H9 (cell line): Measurements from ENCODE around the gene ANKRD16. TPM values are rescaled to one million over a fixed set of nuclear protein-coding genes. Genes with fewer than 3 reads are reported as not detected.
"Not testable (repeated sequence)": the region's sequence is repeated elsewhere in the genome, so short reads cannot be mapped to it uniquely, and the experiment has no call there.

Experiments used
- DNase-seq: peaks from one replicate; pipeline ENCODE4 v3.0.0-alpha.2; 2017
- H2AFZ ChIP-seq: one replicate; pipeline ENCODE4 v1.6.1; 2013; ENCODE audit warnings: mild to moderate bottlenecking, low read length, control low read depth, moderate library complexity
- H2AK5ac ChIP-seq: 2 replicates; pipeline ENCODE4 v1.6.1; 2013; ENCODE audit warnings: low read length, control low read depth, mixed read lengths; ENCODE audit not compliant: insufficient read length
- H2BK120ac ChIP-seq: one replicate; pipeline ENCODE4 v1.6.1; 2013; ENCODE audit warnings: low read depth, mild to moderate bottlenecking, low read length, control low read depth, inconsistent platforms; ENCODE audit not compliant: poor library complexity, severe bottlenecking
- H2BK12ac ChIP-seq: 2 replicates; pipeline ENCODE4 v1.6.1; 2013; ENCODE audit warnings: low read length, control low read depth, mixed read lengths, low read depth; ENCODE audit not compliant: insufficient read length
- H2BK15ac ChIP-seq: 2 replicates; pipeline ENCODE4 v1.6.1; 2013; ENCODE audit warnings: low read depth, low read length, control low read depth
- H2BK20ac ChIP-seq: one replicate; pipeline ENCODE4 v1.6.1; 2013; ENCODE audit warnings: low read depth, mild to moderate bottlenecking, low read length, control low read depth, inconsistent platforms; ENCODE audit not compliant: poor library complexity, severe bottlenecking
- H2BK5ac ChIP-seq: 2 replicates; pipeline ENCODE4 v1.6.1; 2013; ENCODE audit warnings: low read length, control low read depth, mixed read lengths; ENCODE audit not compliant: insufficient read length
- H3K14ac ChIP-seq: 2 replicates; pipeline ENCODE4 v1.6.1; 2013; ENCODE audit warnings: low read length, control low read depth; ENCODE audit not compliant: insufficient read depth
- H3K18ac ChIP-seq: 2 replicates; pipeline ENCODE4 v1.6.1; 2013; ENCODE audit warnings: low read depth, mild to moderate bottlenecking, mixed read lengths, low read length, control low read depth; ENCODE audit not compliant: insufficient read length
- H3K23ac ChIP-seq: 2 replicates; pipeline ENCODE4 v1.6.1; 2013; ENCODE audit warnings: low read length, control low read depth, mixed read lengths, low read depth; ENCODE audit not compliant: insufficient read length
- H3K23me2 ChIP-seq: 2 replicates; pipeline ENCODE4 v1.6.1; 2013; ENCODE audit warnings: low read depth, mild to moderate bottlenecking, mixed read lengths, low read length, control low read depth; ENCODE audit not compliant: insufficient read length, poor library complexity, severe bottlenecking
- H3K27ac ChIP-seq: 2 replicates; pipeline ENCODE4 v1.5.1; 2013; ENCODE audit warnings: low read length, control low read depth, mixed read lengths, low read depth; ENCODE audit not compliant: insufficient read length
- H3K27me3 ChIP-seq: 2 replicates; pipeline ENCODE4 v1.6.1; 2013; ENCODE audit warnings: low read length, control low read depth, inconsistent platforms; ENCODE audit not compliant: insufficient read depth
- H3K4ac ChIP-seq: 2 replicates; pipeline ENCODE4 v1.6.1; 2013; ENCODE audit warnings: low read depth, mild to moderate bottlenecking, control low read depth, inconsistent platforms, low read length, moderate library complexity
- H3K4me1 ChIP-seq: 2 replicates; pipeline ENCODE4 v1.6.1; 2013; ENCODE audit warnings: low read length, control low read depth, inconsistent platforms; ENCODE audit not compliant: insufficient read depth
- H3K4me2 ChIP-seq: 2 replicates; pipeline ENCODE4 v1.6.1; 2013; ENCODE audit warnings: low read length, control low read depth, mixed read lengths; ENCODE audit not compliant: insufficient read length, insufficient read depth
- H3K56ac ChIP-seq: 2 replicates; pipeline ENCODE4 v1.6.1; 2013; ENCODE audit warnings: low read depth, mild to moderate bottlenecking, mixed read lengths, low read length, control low read depth; ENCODE audit not compliant: insufficient read length
- H3K79me1 ChIP-seq: 2 replicates; pipeline ENCODE4 v1.6.1; 2013; ENCODE audit warnings: low read depth, mild to moderate bottlenecking, moderate library complexity, low read length, control low read depth, inconsistent platforms; ENCODE audit not compliant: insufficient read depth, poor library complexity, severe bottlenecking
- H3K79me2 ChIP-seq: 2 replicates; pipeline ENCODE4 v1.6.1; 2013; ENCODE audit warnings: low read length, control low read depth, inconsistent platforms; ENCODE audit not compliant: insufficient read depth
- H3K9ac ChIP-seq: 2 replicates; pipeline ENCODE4 v1.6.1; 2013; ENCODE audit warnings: low read length, control low read depth, mixed read lengths; ENCODE audit not compliant: insufficient read length; ENCODE audit errors: extremely low read depth
- H3K9me3 ChIP-seq: one replicate; pipeline ENCODE4 v1.6.1; 2013; ENCODE audit warnings: low read depth, low read length, inconsistent platforms; ENCODE audit not compliant: control insufficient read depth
- H3T11ph ChIP-seq: one replicate; pipeline ENCODE4 v1.6.1; 2013; ENCODE audit warnings: mild to moderate bottlenecking, low read length, control low read depth, inconsistent platforms
- H4K20me1 ChIP-seq: one replicate; pipeline ENCODE4 v1.6.1; 2013; ENCODE audit not compliant: control insufficient read depth, insufficient read length, insufficient read depth
- H4K5ac ChIP-seq: 2 replicates; pipeline ENCODE4 v1.6.1; 2013; ENCODE audit warnings: low read depth, mild to moderate bottlenecking, mixed read lengths, low read length, control low read depth; ENCODE audit not compliant: insufficient read length
- H4K8ac ChIP-seq: replicated peaks from 2 replicates; pipeline ENCODE4 v1.6.1; 2013; ENCODE audit warnings: low read length, control low read depth, mixed read lengths, low read depth; ENCODE audit not compliant: insufficient read length
- H4K91ac ChIP-seq: 2 replicates; pipeline ENCODE4 v1.6.1; 2013; ENCODE audit warnings: low read depth, mild to moderate bottlenecking, moderate library complexity, mixed read lengths, low read length, control low read depth; ENCODE audit not compliant: insufficient read length
- H3K27ac Mint-ChIP-seq, 3 experiments: 2 replicates in 2 of 3; 3 replicates in 1 of 3; pipeline ENCODE4 v1.8.0; 2020 to 2021; ENCODE audit warnings: mixed read lengths in 3 of 3, mild to moderate bottlenecking in 1 of 3, moderate library complexity in 1 of 3
- H3K27me3 Mint-ChIP-seq: 2 replicates; pipeline ENCODE4 v1.8.0; 2021; ENCODE audit warnings: low read depth, mild to moderate bottlenecking, moderate library complexity, mixed read lengths
- H3K36me3 Mint-ChIP-seq, 3 experiments: 2 replicates in 2 of 3; 3 replicates in 1 of 3; pipeline ENCODE4 v1.8.0; 2020 to 2021; ENCODE audit warnings: low read depth in 3 of 3, mixed read lengths in 3 of 3; ENCODE audit not compliant: insufficient read depth in 1 of 3
- H3K4me1 Mint-ChIP-seq, 2 experiments: 2 replicates each; pipeline ENCODE4 v1.8.0; 2020; ENCODE audit warnings: mixed read lengths in 2 of 2
- H3K4me3 Mint-ChIP-seq, 2 experiments: 2 replicates in 1 of 2; 3 replicates in 1 of 2; pipeline ENCODE4 v1.8.0; 2020 to 2021; ENCODE audit warnings: mild to moderate bottlenecking in 2 of 2, mixed read lengths in 2 of 2, moderate library complexity in 1 of 2
- H3K9me3 Mint-ChIP-seq, 2 experiments: 2 replicates in 1 of 2; 3 replicates in 1 of 2; pipeline ENCODE4 v1.8.0; 2020; ENCODE audit warnings: mild to moderate bottlenecking in 2 of 2, mixed read lengths in 2 of 2, moderate library complexity in 1 of 2
- CTCF ChIP-seq: fragments of 200-600 bp; sonication (generic); conservative IDR thresholded peaks from 3 replicates; pipeline ENCODE4 v1.8.0; 2021; ENCODE audit warnings: antibody characterized with exemption, mild to moderate bottlenecking
- WGBS: extraction: QIAGEN DNeasy Blood & Tissue Kit; methylation state at CpG from one replicate; pipeline ENCODE4 v1.1.7; 2013; ENCODE audit warnings: missing lambda C conversion rate, low lambda C conversion rate, mixed read lengths; ENCODE audit not compliant: insufficient read length; ENCODE audit errors: extremely low coverage; 5-methylcytosine and 5-hydroxymethylcytosine counted together
- total RNA-seq: library from RNA; stranded (reverse); gene quantifications from 2 replicates; pipeline ENCODE4 v1.2.1, GENCODE V29; 2021

ANKRD16 gene
- total RNA-seq, 1 experiment from 2014 or later, result 11.4 TPM

DNA sequence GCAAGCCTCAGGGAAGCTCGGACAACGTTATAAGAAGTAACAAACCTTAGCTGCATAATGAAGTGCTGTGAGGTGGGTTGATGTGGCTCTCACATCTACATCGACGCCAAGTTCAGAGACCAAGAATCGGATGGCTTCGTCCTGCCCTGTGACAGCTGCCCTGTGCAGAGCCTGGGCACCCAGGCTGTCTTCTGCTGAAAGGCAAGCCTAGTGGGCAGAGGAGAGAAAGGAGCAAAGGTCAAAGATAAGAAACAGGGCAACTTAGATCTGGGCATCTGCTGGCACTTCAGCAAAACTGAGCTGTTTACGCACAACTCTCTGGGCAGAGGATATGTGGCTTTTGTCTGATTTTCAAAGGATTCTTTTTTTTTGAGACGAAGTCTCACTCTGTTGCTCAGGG is 6.7 kb downstream of the ANKRD16 start:
- peaks cover 7 to 8% of the 10 kb centered on the region in 2 experiments for H3K4me1 Mint-ChIP-seq
- Histone ChIP-seq H3K4me2 (no peak overlapping the region), H3K9ac (no peak overlapping the region), H2AK5ac (no peak overlapping the region), H3K4me1 (no peaks in the 10 kb centered on the region), H3K9me3 (no peaks in the 10 kb centered on the region), H3K23ac (no peak overlapping the region), H4K91ac (no peak overlapping the region), H3K4ac (no peak overlapping the region), H3K27ac (no peak overlapping the region), H4K20me1 (no peaks in the 10 kb centered on the region), H3K18ac (no peak overlapping the region), H3K56ac (no peak overlapping the region), H2BK15ac (no peak overlapping the region), H4K5ac (no peak overlapping the region), H2AFZ (no peak overlapping the region), H2BK120ac (no peak overlapping the region), H2BK12ac (no peak overlapping the region), H3K79me1 (no peaks in the 10 kb centered on the region), H3T11ph (no peak overlapping the region), H3K79me2 (no peaks in the 10 kb centered on the region), H3K14ac (no peak overlapping the region), H2BK20ac (no peak overlapping the region), H3K23me2 (no peaks in the 10 kb centered on the region), H3K27me3 (no peaks in the 10 kb centered on the region), H4K8ac (no peak overlapping the region), H2BK5ac (no peak overlapping the region)
- WGBS, result no CpG with 5 or more reads among the region's 8 CpGs
- no peak for DNase-seq
- H3K36me3 Mint-ChIP-seq, result peaks cover 37 to 79% (median 70%) of the 10 kb centered on the region in 3 experiments; a peak in 6 of 7 replicates
- no peak overlapping the region for H3K4me3 Mint-ChIP-seq
- no peaks in the 10 kb centered on the region for H3K9me3 Mint-ChIP-seq
- H3K27me3 Mint-ChIP-seq, result no peaks in the 10 kb centered on the region
- H3K27ac Mint-ChIP-seq, result no peak overlapping the region
- TF ChIP-seq CTCF, result no peak

DNA sequence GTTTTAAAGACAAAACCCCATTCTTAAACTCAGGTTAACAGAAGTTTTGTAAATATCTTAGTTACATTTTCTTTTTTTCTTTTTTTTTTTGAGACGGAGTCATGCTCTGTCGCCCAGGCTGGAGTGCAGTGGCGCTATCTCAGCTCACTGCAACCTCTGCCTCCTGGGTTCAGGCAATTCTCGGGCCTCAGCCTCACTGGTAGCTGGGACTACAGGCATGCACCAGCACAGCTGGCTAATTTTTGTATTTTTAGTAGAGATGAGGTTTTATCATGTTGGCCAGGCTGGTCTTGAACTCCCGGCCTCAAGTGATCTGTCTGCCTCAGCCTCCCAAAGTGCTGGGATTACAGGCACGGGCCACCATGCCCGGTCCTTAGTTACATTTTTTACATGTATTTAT is 12.7 kb downstream of the ANKRD16 start:
- not testable (repeated sequence) for H3K4ac ChIP-seq, H3K27ac ChIP-seq, H2AFZ ChIP-seq, H4K20me1 ChIP-seq, H3K4me3 Mint-ChIP-seq, H4K5ac ChIP-seq, H3K23me2 ChIP-seq, H2BK120ac ChIP-seq, H3K79me1 ChIP-seq, H3K27me3 ChIP-seq, H3K9me3 Mint-ChIP-seq, H2BK12ac ChIP-seq, H3K27me3 Mint-ChIP-seq, H3K18ac ChIP-seq, H3K4me1 ChIP-seq, H3K9ac ChIP-seq, H3K79me2 ChIP-seq, H2BK5ac ChIP-seq, H3K23ac ChIP-seq, H4K91ac ChIP-seq, H3T11ph ChIP-seq, H3K27ac Mint-ChIP-seq, H2BK20ac ChIP-seq, H3K14ac ChIP-seq, DNase-seq, H3K56ac ChIP-seq, H3K9me3 ChIP-seq, H3K4me1 Mint-ChIP-seq, H2BK15ac ChIP-seq, H3K4me2 ChIP-seq, H4K8ac ChIP-seq, H2AK5ac ChIP-seq
- H3K36me3 Mint-ChIP-seq, result peaks cover 19 to 53% (median 47%) of the 10 kb centered on the region in 3 experiments; a peak in 6 of 7 replicates
- no CpG with 5 or more reads among the region's 7 CpGs for WGBS
